ENCODE data around the gene ZMYND10. TPM values are rescaled to one million over a fixed set of nuclear protein-coding genes. Genes with fewer than 3 reads are reported as not detected.
A peak's percentile ranks its signal among the peaks of the same experiment; 100 is the strongest.

ZMYND10 gene
- total RNA-seq, 4 donors from 2014 or later = not detected

DNA sequence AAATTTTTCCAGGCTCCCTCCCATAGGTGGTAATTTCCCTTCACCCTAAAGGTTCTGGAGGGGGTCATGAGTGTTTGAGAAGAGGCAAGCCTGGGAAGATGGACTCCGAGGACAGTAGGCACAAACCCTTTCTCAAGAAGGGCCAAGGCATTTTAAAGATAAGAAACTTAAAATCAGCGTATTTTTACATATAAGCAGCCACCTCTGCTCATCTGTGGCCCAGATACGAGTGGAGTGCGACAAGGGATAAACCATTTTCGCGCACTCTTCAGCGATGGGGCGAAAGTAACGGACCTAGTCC is 5.4 kb downstream of the ZMYND10 start:
- peaks cover 18 to 55% (median 42%) of the 10 kb centered on the region in 4 donors for H3K4me1 ChIP-seq
- DNase-seq = no peak
- H3K27me3 ChIP-seq = no peaks in the 10 kb centered on the region
- intact Hi-C loops (cut with DNase I; ENCODE audit: low total_unique reads) (loop anchor here (10.0 kb wide), 1 partner anchor 205 kb away; no protein-coding TSS in a partner anchor), in situ Hi-C loops (cut with MboI; ENCODE audit: low pct_ligation_motif_present in 1 of 4, low pct_unique_long_range_greater_than_20kb in 1 of 4, low sequenced_read_pairs in 3 of 4) (loop anchor here in 1 of 4 donors (10.0 kb wide), 1 partner anchor 195 kb away; no protein-coding TSS in a partner anchor)
- H3K4me3 ChIP-seq = peak overlapping the region; percentile 35 to 62 (median 44)
- no peaks in the 10 kb centered on the region for H3K36me3 ChIP-seq
- TF ChIP-seq POLR2AphosphoS5 (IDR thresholded peaks at IDR 0.05) (no peak), EP300 (IDR thresholded peaks at IDR 0.05; ENCODE audit: low read depth) (no peak), CTCF (IDR thresholded peaks at IDR 0.05) (no peak)
- 34 to 39% methylated on average over 2 to 9 of the region's 9 CpGs for WGBS, 2 donors (ENCODE audit: low coverage in 1 of 2)
- H3K27ac ChIP-seq = peak overlapping the region; percentile 93 to 99 (median 98)
- no peaks in the 10 kb centered on the region for H3K9me3 ChIP-seq

DNA sequence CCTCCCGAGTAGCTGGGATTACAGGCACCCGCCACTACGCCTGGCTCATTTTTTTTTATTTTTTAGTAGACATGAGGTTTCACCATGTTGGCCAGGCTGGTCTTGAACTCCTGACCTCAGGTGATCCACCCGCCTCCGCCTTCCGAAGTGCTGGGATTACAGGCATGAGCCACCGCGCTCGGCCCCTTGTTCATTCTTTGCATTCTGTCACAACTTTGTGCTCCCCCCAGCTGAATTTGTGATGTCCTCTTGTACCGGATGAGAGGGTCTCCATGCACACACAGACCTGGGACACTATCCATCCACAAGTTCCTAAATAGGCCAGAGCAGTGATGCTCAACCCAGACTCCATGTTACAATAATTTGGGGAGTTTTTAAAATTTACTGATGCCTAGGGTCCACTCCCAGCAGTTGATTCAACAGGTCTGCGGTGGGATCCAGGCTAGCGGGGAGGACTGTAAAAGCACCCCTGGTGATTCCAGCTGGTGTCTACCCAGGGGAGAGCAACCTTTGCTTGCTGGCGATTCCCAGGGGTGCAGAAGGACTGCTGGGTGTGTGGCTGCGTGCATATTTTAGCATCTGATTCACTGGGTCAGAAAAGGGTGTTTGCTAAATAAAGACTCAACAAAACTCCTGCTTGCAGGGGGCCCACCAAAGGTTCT is 5.9 kb downstream of the ZMYND10 start:
- no peaks in the 10 kb centered on the region for H3K27me3 ChIP-seq
- H3K4me3 ChIP-seq = peak overlapping the region in 3 of 4 donors; percentile 35 to 62 (median 51)
- no peak for TF ChIP-seq EP300 (IDR thresholded peaks at IDR 0.05; ENCODE audit: low read depth)
- TF ChIP-seq POLR2AphosphoS5 (IDR thresholded peaks at IDR 0.05) = no peak
- no peak for TF ChIP-seq CTCF (IDR thresholded peaks at IDR 0.05)
- TF ChIP-seq POLR2A (IDR thresholded peaks at IDR 0.05) = no peak
- in situ Hi-C loops (cut with MboI; ENCODE audit: low pct_ligation_motif_present in 1 of 4, low pct_unique_long_range_greater_than_20kb in 1 of 4, low sequenced_read_pairs in 3 of 4) = loop anchor here in 1 of 4 donors (10.0 kb wide), 1 partner anchor 195 kb away; no protein-coding TSS in a partner anchor
- peaks cover 22 to 58% (median 45%) of the 10 kb centered on the region in 4 donors for H3K4me1 ChIP-seq
- DNase-seq = no peak
- H3K9me3 ChIP-seq = no peaks in the 10 kb centered on the region
- H3K27ac ChIP-seq = peak overlapping the region; percentile 93 to 99 (median 98)
- intact Hi-C loops (cut with DNase I; ENCODE audit: low total_unique reads) = loop anchor here (10.0 kb wide), 2 partner anchors 205 to 1945 kb away; partner anchors contain the start of gene GLYCTK
- WGBS, 2 donors (ENCODE audit: low coverage in 1 of 2) = 64 to 75% methylated on average over 10 to 14 of the region's 14 CpGs
- no peaks in the 10 kb centered on the region for H3K36me3 ChIP-seq

- no peak for TF ChIP-seq POLR2A (IDR thresholded peaks at IDR 0.05)
- no peak for TF ChIP-seq CTCF (IDR thresholded peaks at IDR 0.05)
- no peak for TF ChIP-seq EP300 (IDR thresholded peaks at IDR 0.05; ENCODE audit: low read depth)
- TF ChIP-seq POLR2AphosphoS5 (IDR thresholded peaks at IDR 0.05) = no peak
- Histone ChIP-seq H3K27me3 (no peaks in the 10 kb centered on the region), H3K4me1 (peaks cover 26 to 65% (median 52%) of the 10 kb centered on the region in 4 donors), H3K36me3 (no peaks in the 10 kb centered on the region), H3K27ac (peak overlapping the region; percentile 93 to 99 (median 98)), H3K4me3 (peak overlapping the region in 1 of 4 donors; percentile 62), H3K9me3 (no peaks in the 10 kb centered on the region)
- intact Hi-C loops (cut with DNase I; ENCODE audit: low total_unique reads) = loop anchor here (10.0 kb wide), 1 partner anchor 1946 kb away; the partner anchor contains the start of gene GLYCTK
- no peak for DNase-seq
- 44 to 60% methylated on average over 1 to 5 of the region's 5 CpGs for WGBS, 2 donors (ENCODE audit: low coverage in 1 of 2)
- in situ Hi-C loops (cut with MboI; ENCODE audit: low pct_ligation_motif_present in 1 of 4, low pct_unique_long_range_greater_than_20kb in 1 of 4, low sequenced_read_pairs in 3 of 4) = no loop called here
Measured at GRCh38 chr3:50338965-50339364, 6.6 kb downstream of the ZMYND10 start.

GRCh38 chr3:50337175-50337861 is 8.2 kb downstream of the ZMYND10 start:
- in situ Hi-C loops (cut with MboI; ENCODE audit: low pct_ligation_motif_present in 1 of 4, low pct_unique_long_range_greater_than_20kb in 1 of 4, low sequenced_read_pairs in 3 of 4) (no loop called here), intact Hi-C loops (cut with DNase I; ENCODE audit: low total_unique reads) (loop anchor here (10.0 kb wide), 1 partner anchor 1947 kb away; the partner anchor contains the start of gene GLYCTK)
- TF ChIP-seq POLR2AphosphoS5 (IDR thresholded peaks at IDR 0.05) = peak; percentile 97 to 98 (median 97)
- TF ChIP-seq CTCF (IDR thresholded peaks at IDR 0.05) = no peak
- peak; percentile 92 for TF ChIP-seq POLR2A (IDR thresholded peaks at IDR 0.05)
- peak; percentile 1 for TF ChIP-seq EP300 (IDR thresholded peaks at IDR 0.05; ENCODE audit: low read depth)
- DNase-seq = peak; percentile 100
- peak overlapping the region; percentile 93 to 99 (median 98) for H3K27ac ChIP-seq
- peak overlapping the region; percentile 49 to 91 (median 60) for H3K4me3 ChIP-seq
- no peaks in the 10 kb centered on the region for H3K36me3 ChIP-seq
- H3K9me3 ChIP-seq = no peaks in the 10 kb centered on the region
- WGBS, 2 donors (ENCODE audit: low coverage in 1 of 2) = 0% methylated on average over 71 of the region's 79 CpGs; no CpG with 5 or more reads in 1 of the 2 donors
- no peaks in the 10 kb centered on the region for H3K27me3 ChIP-seq
- peaks cover 26 to 74% (median 59%) of the 10 kb centered on the region in 4 donors for H3K4me1 ChIP-seq
